VCaP (cell line): ENCODE data around the gene CLDN25.
A peak's percentile ranks its signal among the peaks of the same experiment; 100 is the strongest.
"Not testable (repeated sequence)": the region's sequence is repeated elsewhere in the genome, so short reads cannot be mapped to it uniquely, and the experiment has no call there.

ENCODE experiments used
- H3K27ac ChIP-seq: fragments of 450-650 bp; 2 replicates; pipeline ENCODE4 v1.5.1; 2017
- CTCF ChIP-seq: fragments of 450-650 bp; conservative IDR thresholded peaks from 2 replicates; pipeline ENCODE4 v1.5.1; 2017; ENCODE audit warnings: mild to moderate bottlenecking, moderate library complexity

The CLDN25 gene

GRCh38 chr11:113779496-113779895 lies at the start of gene CLDN25:
TSS of gene CLDN25 (plus strand) at chr11:113779796. CDS start at chr11:113779796, 0 bp downstream.
- peak within 1 kb of the TSS; percentile 94 for H3K27ac ChIP-seq
- TF ChIP-seq CTCF: no peak

- peak; percentile 96 for TF ChIP-seq CTCF
- H3K27ac ChIP-seq: no peak overlapping the region
Measured at GRCh38 chr11:113730887-113731726, 48.5 kb upstream of the CLDN25 start.

GRCh38 chr11:113732092-113732491 lies 47.5 kb upstream of the CLDN25 start:
- no peak overlapping the region for H3K27ac ChIP-seq
- no peak for TF ChIP-seq CTCF

GRCh38 chr11:113736323-113736722 lies 43.3 kb upstream of the CLDN25 start:
- no peak for TF ChIP-seq CTCF
- H3K27ac ChIP-seq: no peak overlapping the region

- no peak for TF ChIP-seq CTCF
- H3K27ac ChIP-seq: no peak overlapping the region
Measured at GRCh38 chr11:113752932-113753331, 26.7 kb upstream of the CLDN25 start.

GRCh38 chr11:113760241-113760640 lies 19.4 kb upstream of the CLDN25 start:
- no peak overlapping the region; the same call in 1 of the 2 replicates for H3K27ac ChIP-seq
- no peak for TF ChIP-seq CTCF

- H3K27ac ChIP-seq: not testable (repeated sequence)
Measured at GRCh38 chr11:113763040-113763439, 16.6 kb upstream of the CLDN25 start.

GRCh38 chr11:113764527-113765219 lies 14.9 kb upstream of the CLDN25 start:
- H3K27ac ChIP-seq: no peak overlapping the region
- TF ChIP-seq CTCF: no peak
